ENCODE results near the gene FGF14. TPM values are rescaled to one million over a fixed set of nuclear protein-coding genes. Genes with fewer than 3 reads are reported as not detected.

FGF14 gene
- polyA plus RNA-seq, 1 donor (not counting 4 experiments of a cell fraction or from before 2014, with no cell fraction given), result 0.09 TPM

GRCh38 chr13:101970341-101970740 lies 431.5 kb downstream of the FGF14 start:
- H3K9me3 ChIP-seq (ENCODE audit: control insufficient read depth, low read depth, low read length), result no peaks in the 10 kb centered on the region
- H3K9ac ChIP-seq (ENCODE audit: control insufficient read depth, extremely low read depth, insufficient read depth, low read length), result no peak overlapping the region
- no peak overlapping the region for H3K4me3 ChIP-seq (ENCODE audit: control insufficient read depth in 2 of 3, extremely low read depth in 1 of 3, insufficient read depth in 2 of 3, low read depth in 1 of 3, low read length in 3 of 3)
- DNase-seq (ENCODE audit: low read depth, low spot score) (no peak), FAIRE-seq (no peak)
- H2AFZ ChIP-seq (ENCODE audit: control insufficient read depth, low read length), result no peak overlapping the region
- no peak overlapping the region for H3K4me2 ChIP-seq (ENCODE audit: control insufficient read depth, extremely low read depth, insufficient read depth, low read depth, low read length)
- TF ChIP-seq, protein P1, sequence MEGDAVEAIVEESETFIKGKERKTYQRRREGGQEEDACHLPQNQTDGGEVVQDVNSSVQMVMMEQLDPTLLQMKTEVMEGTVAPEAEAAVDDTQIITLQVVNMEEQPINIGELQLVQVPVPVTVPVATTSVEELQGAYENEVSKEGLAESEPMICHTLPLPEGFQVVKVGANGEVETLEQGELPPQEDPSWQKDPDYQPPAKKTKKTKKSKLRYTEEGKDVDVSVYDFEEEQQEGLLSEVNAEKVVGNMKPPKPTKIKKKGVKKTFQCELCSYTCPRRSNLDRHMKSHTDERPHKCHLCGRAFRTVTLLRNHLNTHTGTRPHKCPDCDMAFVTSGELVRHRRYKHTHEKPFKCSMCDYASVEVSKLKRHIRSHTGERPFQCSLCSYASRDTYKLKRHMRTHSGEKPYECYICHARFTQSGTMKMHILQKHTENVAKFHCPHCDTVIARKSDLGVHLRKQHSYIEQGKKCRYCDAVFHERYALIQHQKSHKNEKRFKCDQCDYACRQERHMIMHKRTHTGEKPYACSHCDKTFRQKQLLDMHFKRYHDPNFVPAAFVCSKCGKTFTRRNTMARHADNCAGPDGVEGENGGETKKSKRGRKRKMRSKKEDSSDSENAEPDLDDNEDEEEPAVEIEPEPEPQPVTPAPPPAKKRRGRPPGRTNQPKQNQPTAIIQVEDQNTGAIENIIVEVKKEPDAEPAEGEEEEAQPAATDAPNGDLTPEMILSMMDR (optimal IDR thresholded peaks at IDR 0.05 in 1 of 3, IDR thresholded peaks at IDR 0.05 in 1 of 3, conservative IDR thresholded peaks at IDR 0.05 in 1 of 3; ENCODE audit: extremely low read depth in 1 of 3, insufficient read depth in 2 of 3, low read length in 3 of 3), result no peak
- TF ChIP-seq EZH2 (IDR thresholded peaks at IDR 0.05; ENCODE audit: low read length), result no peak
- H4K20me1 ChIP-seq (ENCODE audit: control insufficient read depth, extremely low read depth, insufficient read depth, low read length), result no peaks in the 10 kb centered on the region
- no peaks in the 10 kb centered on the region for H3K79me2 ChIP-seq (ENCODE audit: control insufficient read depth, insufficient read depth, low read length)
- H3K4me1 ChIP-seq (ENCODE audit: control insufficient read depth, extremely low read depth, insufficient read depth, low read length), result no peaks in the 10 kb centered on the region
- H3K36me3 ChIP-seq (ENCODE audit: control insufficient read depth in 2 of 2, extremely low read depth in 1 of 2, insufficient read depth in 2 of 2, low read length in 2 of 2), result no peaks in the 10 kb centered on the region
- dilution Hi-C loops (cut with MboI; ENCODE audit: extremely low pct_ligation_motif_present, low sequenced_read_pairs), result no loop called here
- no peaks in the 10 kb centered on the region for H3K27me3 ChIP-seq (ENCODE audit: control insufficient read depth, extremely low read depth, insufficient read depth, low read length)
- H3K9me1 ChIP-seq (ENCODE audit: control insufficient read depth, extremely low read depth, insufficient read depth, low read length), result no peaks in the 10 kb centered on the region
- H3K27ac ChIP-seq (ENCODE audit: control insufficient read depth, insufficient read depth, low read length), result no peak overlapping the region

DNA sequence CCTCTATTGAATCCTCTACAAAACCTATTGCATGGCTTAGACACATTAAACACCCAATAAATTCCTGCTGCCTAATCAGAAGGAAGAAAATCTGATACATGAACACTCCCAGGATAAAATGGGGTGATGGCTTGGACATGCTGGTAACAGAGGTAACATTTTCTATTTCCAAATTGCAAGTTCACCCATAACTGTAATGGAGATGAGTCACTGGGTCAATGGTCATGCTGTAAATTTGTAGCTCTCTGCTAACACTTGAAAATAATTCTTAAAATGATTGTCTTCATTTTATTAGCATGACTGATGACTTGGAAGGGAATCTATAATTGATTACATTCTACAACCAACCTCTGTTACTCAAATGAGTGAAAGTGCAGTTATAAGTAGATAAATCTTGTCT lies 434.1 kb downstream of the FGF14 start:
- TF ChIP-seq, protein P1 (optimal IDR thresholded peaks at IDR 0.05 in 1 of 3, IDR thresholded peaks at IDR 0.05 in 1 of 3, conservative IDR thresholded peaks at IDR 0.05 in 1 of 3; ENCODE audit: extremely low read depth in 1 of 3, insufficient read depth in 2 of 3, low read length in 3 of 3), result no peak
- TF ChIP-seq EZH2 (IDR thresholded peaks at IDR 0.05; ENCODE audit: low read length), result no peak
- no peak overlapping the region for H3K4me2 ChIP-seq (ENCODE audit: control insufficient read depth, extremely low read depth, insufficient read depth, low read depth, low read length)
- no peaks in the 10 kb centered on the region for H3K9me1 ChIP-seq (ENCODE audit: control insufficient read depth, extremely low read depth, insufficient read depth, low read length)
- no peaks in the 10 kb centered on the region for H4K20me1 ChIP-seq (ENCODE audit: control insufficient read depth, extremely low read depth, insufficient read depth, low read length)
- H3K4me1 ChIP-seq (ENCODE audit: control insufficient read depth, extremely low read depth, insufficient read depth, low read length), result no peaks in the 10 kb centered on the region
- H3K79me2 ChIP-seq (ENCODE audit: control insufficient read depth, insufficient read depth, low read length), result no peaks in the 10 kb centered on the region
- no peaks in the 10 kb centered on the region for H3K9me3 ChIP-seq (ENCODE audit: control insufficient read depth, low read depth, low read length)
- no peak for DNase-seq (ENCODE audit: low read depth, low spot score)
- H2AFZ ChIP-seq (ENCODE audit: control insufficient read depth, low read length), result no peak overlapping the region
- FAIRE-seq, result no peak
- H3K27ac ChIP-seq (ENCODE audit: control insufficient read depth, insufficient read depth, low read length), result no peak overlapping the region
- H3K27me3 ChIP-seq (ENCODE audit: control insufficient read depth, extremely low read depth, insufficient read depth, low read length), result no peaks in the 10 kb centered on the region
- no peak overlapping the region for H3K9ac ChIP-seq (ENCODE audit: control insufficient read depth, extremely low read depth, insufficient read depth, low read length)
- H3K36me3 ChIP-seq (ENCODE audit: control insufficient read depth in 2 of 2, extremely low read depth in 1 of 2, insufficient read depth in 2 of 2, low read length in 2 of 2), result no peaks in the 10 kb centered on the region
- H3K4me3 ChIP-seq (ENCODE audit: control insufficient read depth in 2 of 3, extremely low read depth in 1 of 3, insufficient read depth in 2 of 3, low read depth in 1 of 3, low read length in 3 of 3), result no peak overlapping the region
- dilution Hi-C loops (cut with MboI; ENCODE audit: extremely low pct_ligation_motif_present, low sequenced_read_pairs), result no loop called here

Data from keratinocyte (primary cell).